ENCODE data around the gene BAIAP2. TPM values are rescaled to one million over a fixed set of nuclear protein-coding genes. Genes with fewer than 3 reads are reported as not detected.

The BAIAP2 gene
- polyA plus RNA-seq, 2 of the 4 experiments (the other 2 are of a cell fraction), result 7.1 to 27.5 TPM

DNA sequence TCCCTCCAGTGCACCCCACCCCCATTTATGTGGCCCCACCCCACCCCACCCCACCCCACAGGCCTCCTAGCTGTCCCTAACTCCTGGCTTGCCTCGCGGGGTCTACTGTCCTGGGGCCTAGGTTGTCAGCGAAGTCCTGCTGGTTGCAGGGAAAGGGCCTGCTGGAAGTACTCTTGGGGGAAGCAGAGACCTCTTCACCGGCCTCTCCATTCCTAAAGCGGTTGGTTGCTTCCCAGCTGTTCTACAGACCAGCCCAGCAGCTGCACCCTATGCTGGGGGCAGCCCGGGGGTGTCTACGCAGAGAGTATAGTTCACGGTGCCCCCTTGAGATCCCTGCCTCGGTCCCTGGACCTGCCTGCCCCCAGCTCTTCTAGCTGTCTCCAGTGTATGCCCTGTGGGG, 56.2 kb downstream of the BAIAP2 start:
- Histone ChIP-seq H3K4me3 (no peak overlapping the region), H3K27ac (peak overlapping the region in 1 of 2 experiments; percentile 17; a peak in 1 of 6 replicates), H3K4me2 (no peak overlapping the region), H3K4me1 (peaks cover 48% of the 10 kb centered on the region), H3K9me3 (no peaks in the 10 kb centered on the region)
- WGBS (ENCODE audit: missing lambda C conversion rate), result 90% methylated on average over 6 of the region's 9 CpGs
- DNase-seq (ENCODE audit: low read depth in 1 of 2, low spot score in 1 of 2) (no peak), ATAC-seq (no peak), FAIRE-seq (no peak)
- POLR2A ChIA-PET, result no interaction called here
- CTCF ChIA-PET, result interaction anchor here (1.4 to 17.4 kb wide), 4 partner anchors 13 to 664 kb away, joined by 4 to 880 read pairs (median 34); partner anchors contain the start of gene BAIAP2
- TF ChIP-seq, protein P1, sequence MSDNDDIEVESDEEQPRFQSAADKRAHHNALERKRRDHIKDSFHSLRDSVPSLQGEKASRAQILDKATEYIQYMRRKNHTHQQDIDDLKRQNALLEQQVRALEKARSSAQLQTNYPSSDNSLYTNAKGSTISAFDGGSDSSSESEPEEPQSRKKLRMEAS (IDR thresholded peaks at IDR 0.05), result no peak
- TF ChIP-seq, protein P2, sequence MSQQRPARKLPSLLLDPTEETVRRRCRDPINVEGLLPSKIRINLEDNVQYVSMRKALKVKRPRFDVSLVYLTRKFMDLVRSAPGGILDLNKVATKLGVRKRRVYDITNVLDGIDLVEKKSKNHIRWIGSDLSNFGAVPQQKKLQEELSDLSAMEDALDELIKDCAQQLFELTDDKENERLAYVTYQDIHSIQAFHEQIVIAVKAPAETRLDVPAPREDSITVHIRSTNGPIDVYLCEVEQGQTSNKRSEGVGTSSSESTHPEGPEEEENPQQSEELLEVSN (IDR thresholded peaks at IDR 0.05; ENCODE audit: borderline replicate concordance, low read depth), result no peak
- TF ChIP-seq SREBF2 (IDR thresholded peaks at IDR 0.05) (no peak), RFX5 (IDR thresholded peaks at IDR 0.05) (no peak), EHMT2 (IDR thresholded peaks at IDR 0.05; ENCODE audit: low read depth) (no peak), NR3C1 (IDR thresholded peaks at IDR 0.05) (no peak)

DNA sequence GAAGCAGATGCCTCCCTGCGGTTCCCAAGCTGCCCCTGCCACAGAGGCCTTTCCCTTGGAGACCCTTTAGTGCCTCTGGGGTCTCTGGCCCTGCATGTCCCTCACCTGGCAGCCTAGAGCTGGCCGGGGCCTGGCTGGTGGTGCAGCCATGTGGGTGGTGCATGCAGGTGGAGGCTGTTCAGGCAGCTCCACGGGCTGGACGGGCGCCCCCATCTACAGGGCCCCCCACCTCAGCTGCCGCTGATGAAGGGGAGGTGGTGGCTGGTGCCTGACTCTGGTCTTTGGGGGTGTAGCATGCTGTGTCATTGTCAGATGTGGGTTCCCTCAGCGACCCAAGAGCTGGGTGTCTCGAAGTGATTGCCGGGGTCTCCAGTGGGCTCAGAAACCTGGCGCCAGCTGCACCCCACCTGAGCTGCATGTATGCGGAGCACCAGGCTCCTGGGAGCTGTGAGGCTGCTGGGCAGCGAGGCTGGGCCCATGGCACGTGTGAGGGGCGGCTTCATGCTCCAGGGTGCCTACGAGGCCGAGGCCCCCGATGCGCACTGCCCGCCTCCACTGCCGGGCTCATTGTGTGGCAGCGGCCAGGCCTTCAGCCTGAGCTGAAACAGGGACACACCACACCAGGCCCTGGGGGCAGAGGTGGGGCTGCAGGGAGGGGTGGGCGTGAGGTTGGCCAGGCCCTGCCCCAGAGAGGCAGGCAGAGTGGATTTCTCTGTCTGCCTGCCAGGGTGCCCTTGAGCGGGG, 57.0 kb downstream of the BAIAP2 start:
- peak overlapping the region in 1 of 2 experiments; percentile 92; a peak in 3 of 6 replicates for H3K27ac ChIP-seq
- ChIA-PET CTCF (interaction anchor here (1.1 to 17.4 kb wide), 5 partner anchors 12 to 665 kb away, joined by 4 to 880 read pairs (median 6); partner anchors contain the start of gene BAIAP2), POLR2A (no interaction called here)
- no peaks in the 10 kb centered on the region for H3K9me3 ChIP-seq
- DNase-seq (ENCODE audit: low read depth in 1 of 2, low spot score in 1 of 2) (no peak), ATAC-seq (no peak), FAIRE-seq (no peak)
- 87% methylated on average over 17 of the region's 23 CpGs for WGBS (ENCODE audit: missing lambda C conversion rate)
- TF ChIP-seq, protein P3, sequence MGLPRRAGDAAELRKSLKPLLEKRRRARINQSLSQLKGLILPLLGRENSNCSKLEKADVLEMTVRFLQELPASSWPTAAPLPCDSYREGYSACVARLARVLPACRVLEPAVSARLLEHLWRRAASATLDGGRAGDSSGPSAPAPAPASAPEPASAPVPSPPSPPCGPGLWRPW (IDR thresholded peaks at IDR 0.05), result no peak
- no peak for TF ChIP-seq ZC3H11A (IDR thresholded peaks at IDR 0.05)
- no peak for TF ChIP-seq RAD21 (conservative IDR thresholded peaks at IDR 0.05 in 1 of 2, IDR thresholded peaks at IDR 0.05 in 1 of 2)
- TF ChIP-seq FOXS1 (CRISPR knock-in tag; IDR thresholded peaks at IDR 0.05), result no peak
- TF ChIP-seq ZSCAN20 (CRISPR knock-in tag; IDR thresholded peaks at IDR 0.05), result no peak
- no peak for TF ChIP-seq FOSB (CRISPR knock-in tag; IDR thresholded peaks at IDR 0.05)
- H3K4me3 ChIP-seq, result no peak overlapping the region
- no peak overlapping the region for H3K4me2 ChIP-seq
- H3K4me1 ChIP-seq, result peaks cover 56% of the 10 kb centered on the region

DNA sequence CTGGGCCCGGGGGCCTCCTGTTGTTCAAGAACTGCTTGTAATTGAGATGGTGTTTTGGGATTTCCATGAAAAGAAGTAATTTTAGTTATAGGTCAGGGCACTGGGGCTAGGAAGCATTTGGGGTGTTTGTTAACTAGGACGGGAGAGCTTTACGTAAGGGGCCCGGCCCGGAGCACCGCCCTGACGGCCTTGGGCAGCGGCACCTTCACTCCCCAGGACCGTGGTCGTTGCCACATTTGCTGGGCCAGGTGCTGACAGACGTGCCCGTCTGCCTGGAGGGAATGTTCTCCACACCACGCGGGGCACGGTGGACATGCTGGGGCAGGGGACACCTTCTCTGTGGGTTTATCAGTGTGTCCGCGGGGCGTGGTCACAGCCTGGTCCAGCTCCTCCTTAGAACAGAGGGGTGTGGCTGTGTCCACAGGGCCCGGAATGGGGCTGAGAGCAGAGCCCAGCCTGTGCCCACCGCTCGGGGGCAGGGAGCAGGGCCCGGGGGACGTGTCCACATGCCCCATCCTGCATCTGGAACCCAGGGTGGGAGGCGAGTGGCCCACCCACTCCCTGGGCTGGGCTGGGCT, 57.7 kb downstream of the BAIAP2 start:
- H3K9me3 ChIP-seq, result no peaks in the 10 kb centered on the region
- ATAC-seq (no peak), FAIRE-seq (no peak), DNase-seq (ENCODE audit: low read depth in 1 of 2, low spot score in 1 of 2) (no peak)
- ChIA-PET POLR2A (no interaction called here), CTCF (interaction anchor here (1.1 to 17.4 kb wide), 5 partner anchors 11 to 57 kb away, joined by 4 to 880 read pairs (median 41); partner anchors contain the start of gene BAIAP2)
- 87% methylated on average over 23 of the region's 24 CpGs for WGBS (ENCODE audit: missing lambda C conversion rate)
- peak overlapping the region in 1 of 2 experiments; percentile 92; a peak in 3 of 6 replicates for H3K27ac ChIP-seq
- H3K4me1 ChIP-seq, result peaks cover 62% of the 10 kb centered on the region
- TF ChIP-seq MAZ (IDR thresholded peaks at IDR 0.05; ENCODE audit: borderline replicate concordance, low read depth, low read length), result no peak
- TF ChIP-seq FOXS1 (CRISPR knock-in tag; IDR thresholded peaks at IDR 0.05), result no peak
- no peak for TF ChIP-seq HEYL (CRISPR knock-in tag; IDR thresholded peaks at IDR 0.05)
- no peak for TF ChIP-seq POLR2AphosphoS2 (conservative IDR thresholded peaks at IDR 0.05; ENCODE audit: low read length)
- TF ChIP-seq TFCP2L1 (CRISPR knock-in tag; IDR thresholded peaks at IDR 0.05), result no peak
- no peak for TF ChIP-seq RARB (CRISPR knock-in tag; IDR thresholded peaks at IDR 0.05)
- no peak for TF ChIP-seq PHF8 (IDR thresholded peaks at IDR 0.05; ENCODE audit: borderline replicate concordance, low read depth)
- no peak for TF ChIP-seq RCOR1 (IDR thresholded peaks at IDR 0.05; ENCODE audit: low read depth, low read length)
- TF ChIP-seq ESRRA (IDR thresholded peaks at IDR 0.05; ENCODE audit: borderline replicate concordance, low read length), result no peak
- TF ChIP-seq, protein P4, sequence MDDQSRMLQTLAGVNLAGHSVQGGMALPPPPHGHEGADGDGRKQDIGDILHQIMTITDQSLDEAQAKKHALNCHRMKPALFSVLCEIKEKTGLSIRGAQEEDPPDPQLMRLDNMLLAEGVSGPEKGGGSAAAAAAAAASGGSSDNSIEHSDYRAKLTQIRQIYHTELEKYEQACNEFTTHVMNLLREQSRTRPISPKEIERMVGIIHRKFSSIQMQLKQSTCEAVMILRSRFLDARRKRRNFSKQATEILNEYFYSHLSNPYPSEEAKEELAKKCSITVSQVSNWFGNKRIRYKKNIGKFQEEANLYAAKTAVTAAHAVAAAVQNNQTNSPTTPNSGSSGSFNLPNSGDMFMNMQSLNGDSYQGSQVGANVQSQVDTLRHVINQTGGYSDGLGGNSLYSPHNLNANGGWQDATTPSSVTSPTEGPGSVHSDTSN (IDR thresholded peaks at IDR 0.05), result no peak
- no peak for TF ChIP-seq JUNB (IDR thresholded peaks at IDR 0.05)
- TF ChIP-seq, protein P5, sequence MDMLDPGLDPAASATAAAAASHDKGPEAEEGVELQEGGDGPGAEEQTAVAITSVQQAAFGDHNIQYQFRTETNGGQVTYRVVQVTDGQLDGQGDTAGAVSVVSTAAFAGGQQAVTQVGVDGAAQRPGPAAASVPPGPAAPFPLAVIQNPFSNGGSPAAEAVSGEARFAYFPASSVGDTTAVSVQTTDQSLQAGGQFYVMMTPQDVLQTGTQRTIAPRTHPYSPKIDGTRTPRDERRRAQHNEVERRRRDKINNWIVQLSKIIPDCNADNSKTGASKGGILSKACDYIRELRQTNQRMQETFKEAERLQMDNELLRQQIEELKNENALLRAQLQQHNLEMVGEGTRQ (IDR thresholded peaks at IDR 0.05), result no peak
- TF ChIP-seq, protein P2 (IDR thresholded peaks at IDR 0.05; ENCODE audit: borderline replicate concordance, low read depth), result no peak
- TF ChIP-seq CBX2 (IDR thresholded peaks at IDR 0.05; ENCODE audit: borderline replicate concordance, low read depth), result no peak
- TF ChIP-seq KDM5A (IDR thresholded peaks at IDR 0.05), result no peak
- no peak for TF ChIP-seq SMC3 (IDR thresholded peaks at IDR 0.05)
- no peak overlapping the region for H3K4me2 ChIP-seq
- H3K4me3 ChIP-seq, result no peak overlapping the region

Measured in A549 (cell line).